Upper lobe of left lung (tissue), 4 donors: ENCODE results near the gene AKR1C2.
"Not testable (repeated sequence)": the region's sequence is repeated elsewhere in the genome, so short reads cannot be mapped to it uniquely, and the experiment has no call there.

Source experiments
- EP300 ChIP-seq, 4 donors: sonication (generic); formaldehyde crosslinking; IDR thresholded peaks; one replicate each; pipeline ENCODE4 v1.5.1; 2017; ENCODE audit warnings: antibody characterized with exemption in 4 of 4, control low read depth in 2 of 4
- POLR2A ChIP-seq, 4 donors: fragments of 450-650 bp; IDR thresholded peaks; one replicate each; pipeline ENCODE4 v1.5.1; 2016 to 2017; ENCODE audit warnings: antibody characterized with exemption in 4 of 4, mild to moderate bottlenecking in 2 of 4
- POLR2AphosphoS5 ChIP-seq, 2 donors: sonication (generic); formaldehyde crosslinking; IDR thresholded peaks; one replicate each; pipeline ENCODE4 v1.5.1; 2017; ENCODE audit warnings: antibody characterized with exemption in 2 of 2
- TF ChIP-seq, protein P1 (sequence below), 6 experiments: fragments of 450-650 bp in 4 of 6; fragments of 200-600 bp in 2 of 6; sonication (generic) in 2 of 6; IDR thresholded peaks; one replicate each; pipeline ENCODE4 v1.5.1; 2016 to 2019; ENCODE audit warnings: antibody characterized with exemption in 6 of 6

DNA sequence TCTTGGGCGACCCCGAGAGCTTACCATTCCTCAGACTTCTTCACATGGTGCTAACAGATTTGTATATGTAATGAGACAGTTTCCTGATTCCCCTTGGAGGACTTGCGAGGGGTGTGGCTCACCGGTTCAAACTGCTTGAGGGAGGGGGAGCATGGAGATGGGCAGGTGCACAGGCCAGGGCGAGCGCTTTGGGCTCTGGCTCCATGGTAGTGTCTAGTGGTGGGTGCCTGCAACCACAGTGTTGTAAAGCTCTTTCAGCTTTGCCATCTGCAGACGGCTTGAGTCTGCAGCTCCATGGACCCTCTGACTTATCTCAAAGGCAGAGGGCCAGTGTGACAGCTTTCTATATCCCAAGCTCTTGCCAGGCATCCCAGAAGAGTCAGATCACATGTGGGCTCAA, 47.6 kb downstream of the AKR1C2 start:
- TF ChIP-seq, protein P1, sequence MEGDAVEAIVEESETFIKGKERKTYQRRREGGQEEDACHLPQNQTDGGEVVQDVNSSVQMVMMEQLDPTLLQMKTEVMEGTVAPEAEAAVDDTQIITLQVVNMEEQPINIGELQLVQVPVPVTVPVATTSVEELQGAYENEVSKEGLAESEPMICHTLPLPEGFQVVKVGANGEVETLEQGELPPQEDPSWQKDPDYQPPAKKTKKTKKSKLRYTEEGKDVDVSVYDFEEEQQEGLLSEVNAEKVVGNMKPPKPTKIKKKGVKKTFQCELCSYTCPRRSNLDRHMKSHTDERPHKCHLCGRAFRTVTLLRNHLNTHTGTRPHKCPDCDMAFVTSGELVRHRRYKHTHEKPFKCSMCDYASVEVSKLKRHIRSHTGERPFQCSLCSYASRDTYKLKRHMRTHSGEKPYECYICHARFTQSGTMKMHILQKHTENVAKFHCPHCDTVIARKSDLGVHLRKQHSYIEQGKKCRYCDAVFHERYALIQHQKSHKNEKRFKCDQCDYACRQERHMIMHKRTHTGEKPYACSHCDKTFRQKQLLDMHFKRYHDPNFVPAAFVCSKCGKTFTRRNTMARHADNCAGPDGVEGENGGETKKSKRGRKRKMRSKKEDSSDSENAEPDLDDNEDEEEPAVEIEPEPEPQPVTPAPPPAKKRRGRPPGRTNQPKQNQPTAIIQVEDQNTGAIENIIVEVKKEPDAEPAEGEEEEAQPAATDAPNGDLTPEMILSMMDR (IDR thresholded peaks at IDR 0.05), result not testable (repeated sequence)
- TF ChIP-seq POLR2AphosphoS5, EP300, POLR2A (IDR thresholded peaks at IDR 0.05): not testable (repeated sequence)
